ENCODE measurements around the gene DLL4.

The DLL4 gene

GRCh38 chr15:40927873-40928806 is 1.0 kb upstream of the DLL4 start:
- peaks cover 51% of the 10 kb centered on the region for H3K4me1 ChIP-seq (ENCODE audit: control insufficient read depth, insufficient read depth, low read length)
- H3K4me3 ChIP-seq (ENCODE audit: low read length in 2 of 2) = peak overlapping the region; percentile 43 to 76
- no peak overlapping the region for H3K27ac ChIP-seq (ENCODE audit: low read length)
- H3K9ac ChIP-seq (ENCODE audit: low read length in 2 of 2) = no peak overlapping the region
- H3K9me3 ChIP-seq (ENCODE audit: control insufficient read depth in 2 of 2, low read length in 2 of 2) = no peaks in the 10 kb centered on the region
- peaks cover 55 to 79% of the 10 kb centered on the region in 2 donors for H3K27me3 ChIP-seq (ENCODE audit: control insufficient read depth in 1 of 2, insufficient read depth in 2 of 2, low read length in 2 of 2)
- no peaks in the 10 kb centered on the region for H3K36me3 ChIP-seq (ENCODE audit: control insufficient read depth in 2 of 2, insufficient read depth in 2 of 2, low read length in 2 of 2)

GRCh38 chr15:40929660-40930429 is 705 bp downstream of the DLL4 start:
- Histone ChIP-seq H3K9me3 (ENCODE audit: control insufficient read depth in 2 of 2, low read length in 2 of 2) (no peaks in the 10 kb centered on the region), H3K27me3 (ENCODE audit: control insufficient read depth in 1 of 2, insufficient read depth in 2 of 2, low read length in 2 of 2) (peaks cover 59 to 89% of the 10 kb centered on the region in 2 donors), H3K4me3 (ENCODE audit: low read length in 2 of 2) (peak overlapping the region; percentile 62 to 76), H3K9ac (ENCODE audit: low read length in 2 of 2) (peak overlapping the region in 1 of 2 donors; percentile 33), H3K4me1 (ENCODE audit: control insufficient read depth, insufficient read depth, low read length) (peaks cover 51% of the 10 kb centered on the region), H3K36me3 (ENCODE audit: control insufficient read depth in 2 of 2, insufficient read depth in 2 of 2, low read length in 2 of 2) (no peaks in the 10 kb centered on the region), H3K27ac (ENCODE audit: low read length) (no peak overlapping the region)

- Histone ChIP-seq H3K9ac (ENCODE audit: low read length in 2 of 2) (peak overlapping the region in 1 of 2 donors; percentile 33), H3K4me3 (ENCODE audit: low read length in 2 of 2) (peak overlapping the region; percentile 62 to 76), H3K9me3 (ENCODE audit: control insufficient read depth in 2 of 2, low read length in 2 of 2) (no peaks in the 10 kb centered on the region), H3K27me3 (ENCODE audit: control insufficient read depth in 1 of 2, insufficient read depth in 2 of 2, low read length in 2 of 2) (peaks cover 61 to 92% of the 10 kb centered on the region in 2 donors), H3K4me1 (ENCODE audit: control insufficient read depth, insufficient read depth, low read length) (peaks cover 50% of the 10 kb centered on the region), H3K27ac (ENCODE audit: low read length) (no peak overlapping the region), H3K36me3 (ENCODE audit: control insufficient read depth in 2 of 2, insufficient read depth in 2 of 2, low read length in 2 of 2) (no peaks in the 10 kb centered on the region)
Measured at GRCh38 chr15:40930430-40931299, 1.5 kb downstream of the DLL4 start.

- Histone ChIP-seq H3K4me1 (ENCODE audit: control insufficient read depth, insufficient read depth, low read length) (peaks cover 45% of the 10 kb centered on the region), H3K9me3 (ENCODE audit: control insufficient read depth in 2 of 2, low read length in 2 of 2) (no peaks in the 10 kb centered on the region), H3K27ac (ENCODE audit: low read length) (no peak overlapping the region), H3K4me3 (ENCODE audit: low read length in 2 of 2) (peak overlapping the region in 1 of 2 donors; percentile 76), H3K9ac (ENCODE audit: low read length in 2 of 2) (no peak overlapping the region), H3K27me3 (ENCODE audit: control insufficient read depth in 1 of 2, insufficient read depth in 2 of 2, low read length in 2 of 2) (peaks cover 59 to 84% of the 10 kb centered on the region in 2 donors), H3K36me3 (ENCODE audit: control insufficient read depth in 2 of 2, insufficient read depth in 2 of 2, low read length in 2 of 2) (no peaks in the 10 kb centered on the region)
Measured at GRCh38 chr15:40931300-40932142, 2.4 kb downstream of the DLL4 start.

- H3K9ac ChIP-seq (ENCODE audit: low read length in 2 of 2) = no peak overlapping the region
- H3K27me3 ChIP-seq (ENCODE audit: control insufficient read depth in 1 of 2, insufficient read depth in 2 of 2, low read length in 2 of 2) = peaks cover 52 to 78% of the 10 kb centered on the region in 2 donors
- peak overlapping the region in 1 of 2 donors; percentile 76 for H3K4me3 ChIP-seq (ENCODE audit: low read length in 2 of 2)
- no peak overlapping the region for H3K27ac ChIP-seq (ENCODE audit: low read length)
- H3K36me3 ChIP-seq (ENCODE audit: control insufficient read depth in 2 of 2, insufficient read depth in 2 of 2, low read length in 2 of 2) = no peaks in the 10 kb centered on the region
- H3K9me3 ChIP-seq (ENCODE audit: control insufficient read depth in 2 of 2, low read length in 2 of 2) = no peaks in the 10 kb centered on the region
- H3K4me1 ChIP-seq (ENCODE audit: control insufficient read depth, insufficient read depth, low read length) = peaks cover 46% of the 10 kb centered on the region
Measured at GRCh38 chr15:40932156-40932555, 3.0 kb downstream of the DLL4 start.

- no peaks in the 10 kb centered on the region for H3K9me3 ChIP-seq (ENCODE audit: control insufficient read depth in 2 of 2, low read length in 2 of 2)
- H3K36me3 ChIP-seq (ENCODE audit: control insufficient read depth in 2 of 2, insufficient read depth in 2 of 2, low read length in 2 of 2) = no peaks in the 10 kb centered on the region
- no peak overlapping the region for H3K27ac ChIP-seq (ENCODE audit: low read length)
- H3K9ac ChIP-seq (ENCODE audit: low read length in 2 of 2) = no peak overlapping the region
- no peak overlapping the region for H3K4me3 ChIP-seq (ENCODE audit: low read length in 2 of 2)
- peaks cover 49 to 70% of the 10 kb centered on the region in 2 donors for H3K27me3 ChIP-seq (ENCODE audit: control insufficient read depth in 1 of 2, insufficient read depth in 2 of 2, low read length in 2 of 2)
- H3K4me1 ChIP-seq (ENCODE audit: control insufficient read depth, insufficient read depth, low read length) = peaks cover 43% of the 10 kb centered on the region
Measured at GRCh38 chr15:40932649-40933516, 3.7 kb downstream of the DLL4 start.

- H3K9ac ChIP-seq (ENCODE audit: low read length in 2 of 2) = no peak overlapping the region
- H3K9me3 ChIP-seq (ENCODE audit: control insufficient read depth in 2 of 2, low read length in 2 of 2) = no peaks in the 10 kb centered on the region
- H3K36me3 ChIP-seq (ENCODE audit: control insufficient read depth in 2 of 2, insufficient read depth in 2 of 2, low read length in 2 of 2) = no peaks in the 10 kb centered on the region
- peaks cover 47 to 64% of the 10 kb centered on the region in 2 donors for H3K27me3 ChIP-seq (ENCODE audit: control insufficient read depth in 1 of 2, insufficient read depth in 2 of 2, low read length in 2 of 2)
- H3K4me3 ChIP-seq (ENCODE audit: low read length in 2 of 2) = no peak overlapping the region
- peaks cover 38% of the 10 kb centered on the region for H3K4me1 ChIP-seq (ENCODE audit: control insufficient read depth, insufficient read depth, low read length)
- no peak overlapping the region for H3K27ac ChIP-seq (ENCODE audit: low read length)
Measured at GRCh38 chr15:40933517-40933902, 4.4 kb downstream of the DLL4 start.

GRCh38 chr15:40934457-40934856 is 5.3 kb downstream of the DLL4 start:
- Histone ChIP-seq H3K9me3 (ENCODE audit: control insufficient read depth in 2 of 2, low read length in 2 of 2) (no peaks in the 10 kb centered on the region), H3K4me3 (ENCODE audit: low read length in 2 of 2) (no peak overlapping the region), H3K27ac (ENCODE audit: low read length) (no peak overlapping the region), H3K4me1 (ENCODE audit: control insufficient read depth, insufficient read depth, low read length) (peaks cover 29% of the 10 kb centered on the region), H3K36me3 (ENCODE audit: control insufficient read depth in 2 of 2, insufficient read depth in 2 of 2, low read length in 2 of 2) (no peaks in the 10 kb centered on the region), H3K9ac (ENCODE audit: low read length in 2 of 2) (no peak overlapping the region), H3K27me3 (ENCODE audit: control insufficient read depth in 1 of 2, insufficient read depth in 2 of 2, low read length in 2 of 2) (peaks cover 41 to 55% of the 10 kb centered on the region in 2 donors)

- no peaks in the 10 kb centered on the region for H3K9me3 ChIP-seq (ENCODE audit: control insufficient read depth in 2 of 2, low read length in 2 of 2)
- H3K36me3 ChIP-seq (ENCODE audit: control insufficient read depth in 2 of 2, insufficient read depth in 2 of 2, low read length in 2 of 2) = no peaks in the 10 kb centered on the region
- H3K4me3 ChIP-seq (ENCODE audit: low read length in 2 of 2) = no peak overlapping the region
- H3K27me3 ChIP-seq (ENCODE audit: control insufficient read depth in 1 of 2, insufficient read depth in 2 of 2, low read length in 2 of 2) = peaks cover 26 to 36% of the 10 kb centered on the region in 2 donors
- H3K4me1 ChIP-seq (ENCODE audit: control insufficient read depth, insufficient read depth, low read length) = peaks cover 23% of the 10 kb centered on the region
- H3K27ac ChIP-seq (ENCODE audit: low read length) = no peak overlapping the region
- H3K9ac ChIP-seq (ENCODE audit: low read length in 2 of 2) = no peak overlapping the region
Measured at GRCh38 chr15:40936234-40936708, 7.1 kb downstream of the DLL4 start.

Data from stomach smooth muscle (tissue), 2 donors.